AG10803 (cell line): ENCODE measurements around the gene LRP1.
A peak's percentile ranks its signal among the peaks of the same experiment; 100 is the strongest.

Source experiments
- DNase-seq: peaks from one replicate; pipeline ENCODE4 v3.0.0; 2010; ENCODE audit warnings: low read depth
- H3K4me3 ChIP-seq: 2 replicates; pipeline ENCODE4 v1.5.1; 2011; ENCODE audit warnings: mild to moderate bottlenecking, low read length, control low read depth
- TF ChIP-seq, protein P1 (sequence below): conservative IDR thresholded peaks from 2 replicates; pipeline ENCODE4 v1.5.1; 2011; ENCODE audit warnings: mild to moderate bottlenecking, low read length, control low read depth, inconsistent platforms

Gene LRP1

DNA sequence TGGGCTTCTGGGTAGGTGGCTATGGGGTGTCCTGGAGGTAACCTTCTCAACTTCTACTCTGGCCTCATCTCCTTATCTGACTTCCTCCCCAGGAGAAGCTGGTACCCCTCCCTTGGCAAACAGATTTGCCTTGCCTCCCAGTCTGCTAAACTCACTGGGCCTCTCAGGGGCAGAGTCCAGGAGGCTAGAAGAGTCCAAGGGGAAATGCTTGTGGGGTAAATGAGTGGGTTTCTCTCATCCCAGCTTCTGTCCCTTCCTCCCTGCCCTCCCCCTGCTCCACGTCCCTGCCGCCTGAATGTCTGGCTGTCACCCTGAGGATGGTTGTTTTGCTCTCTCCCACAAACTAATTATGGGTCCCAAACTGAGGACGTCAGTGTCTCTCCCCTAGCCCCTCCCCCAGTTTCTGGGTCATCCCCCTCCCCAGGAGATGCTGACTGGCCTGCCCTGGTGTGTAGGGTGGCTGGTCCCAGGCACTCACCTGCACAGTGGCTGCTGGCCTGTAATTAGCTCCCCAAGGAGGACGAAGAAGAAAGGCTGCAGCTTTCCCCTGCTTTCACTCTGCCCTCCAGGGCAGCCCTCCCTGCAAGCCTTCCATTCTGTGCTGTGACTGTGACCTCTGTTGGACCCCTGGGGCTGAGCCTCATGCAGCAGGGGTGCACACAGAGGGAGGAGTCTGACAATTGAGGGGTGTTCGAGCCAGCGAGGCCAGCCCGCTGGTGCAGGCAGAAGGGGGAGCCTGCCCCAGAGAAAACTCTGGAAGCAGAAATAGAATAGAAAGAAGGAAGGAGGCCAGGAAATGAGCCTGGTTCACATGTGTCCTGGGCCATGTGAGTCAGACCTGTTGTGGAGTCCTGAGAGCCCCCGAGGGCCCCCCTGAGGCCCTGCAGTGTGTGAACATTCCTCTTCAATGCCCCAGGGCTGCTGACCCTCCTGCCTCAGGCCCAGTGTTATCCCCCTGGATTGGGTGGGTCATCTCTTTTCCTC, 19.0 kb downstream of the LRP1 start, which contains the start of gene LRP1-AS:
Gene LRP1-AS, minus strand, starts transcription at position 659 of the 984 bp plus-strand sequence.
- DNase-seq: peak; percentile 72
- TF ChIP-seq, protein P1, sequence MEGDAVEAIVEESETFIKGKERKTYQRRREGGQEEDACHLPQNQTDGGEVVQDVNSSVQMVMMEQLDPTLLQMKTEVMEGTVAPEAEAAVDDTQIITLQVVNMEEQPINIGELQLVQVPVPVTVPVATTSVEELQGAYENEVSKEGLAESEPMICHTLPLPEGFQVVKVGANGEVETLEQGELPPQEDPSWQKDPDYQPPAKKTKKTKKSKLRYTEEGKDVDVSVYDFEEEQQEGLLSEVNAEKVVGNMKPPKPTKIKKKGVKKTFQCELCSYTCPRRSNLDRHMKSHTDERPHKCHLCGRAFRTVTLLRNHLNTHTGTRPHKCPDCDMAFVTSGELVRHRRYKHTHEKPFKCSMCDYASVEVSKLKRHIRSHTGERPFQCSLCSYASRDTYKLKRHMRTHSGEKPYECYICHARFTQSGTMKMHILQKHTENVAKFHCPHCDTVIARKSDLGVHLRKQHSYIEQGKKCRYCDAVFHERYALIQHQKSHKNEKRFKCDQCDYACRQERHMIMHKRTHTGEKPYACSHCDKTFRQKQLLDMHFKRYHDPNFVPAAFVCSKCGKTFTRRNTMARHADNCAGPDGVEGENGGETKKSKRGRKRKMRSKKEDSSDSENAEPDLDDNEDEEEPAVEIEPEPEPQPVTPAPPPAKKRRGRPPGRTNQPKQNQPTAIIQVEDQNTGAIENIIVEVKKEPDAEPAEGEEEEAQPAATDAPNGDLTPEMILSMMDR: no peak; the same call in 1 of the 2 replicates
- H3K4me3 ChIP-seq: no peak within 1 kb of the TSS

DNA sequence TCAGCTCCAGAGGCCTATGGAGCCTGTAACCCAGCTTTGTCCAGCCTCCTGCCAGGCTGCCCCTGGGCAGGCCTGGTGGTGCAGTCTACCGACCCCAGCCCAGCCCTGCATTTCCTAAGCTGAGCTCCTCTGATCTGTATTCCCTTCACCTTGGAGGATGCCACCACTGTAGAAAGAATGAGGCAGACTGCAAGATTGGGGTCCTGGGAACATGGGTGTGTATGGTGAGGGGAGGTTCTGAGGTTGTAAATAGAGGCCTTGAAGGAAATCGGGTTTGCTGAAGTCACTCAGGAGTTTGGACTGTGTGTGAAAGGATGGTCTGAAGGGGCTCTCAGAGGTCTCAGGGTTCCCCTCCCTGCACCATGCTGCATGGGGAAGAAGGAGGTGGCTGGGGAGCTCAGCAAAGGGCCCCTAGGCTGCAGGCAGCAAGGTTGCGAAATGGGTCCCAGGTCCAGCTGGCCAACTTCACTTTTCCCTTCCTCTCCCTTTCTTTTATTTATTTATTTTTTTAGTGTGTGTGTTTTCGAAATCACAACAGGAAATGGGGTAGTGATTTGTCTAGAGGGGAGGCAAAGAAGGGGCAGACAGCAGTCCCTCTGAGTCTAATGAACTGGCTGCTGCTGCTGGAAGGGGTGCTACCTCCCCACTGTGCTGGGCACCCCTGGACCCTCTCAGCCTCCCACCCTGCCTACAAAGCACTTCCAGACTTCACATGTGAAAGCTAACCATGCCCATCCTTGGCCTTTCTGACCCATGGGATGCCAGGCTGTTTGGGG, 20.4 kb downstream of the LRP1 start:
- TF ChIP-seq, protein P1: no peak
- DNase-seq: peak; percentile 84
- peak overlapping the region; percentile 34; the same call in 1 of the 2 replicates for H3K4me3 ChIP-seq

DNA sequence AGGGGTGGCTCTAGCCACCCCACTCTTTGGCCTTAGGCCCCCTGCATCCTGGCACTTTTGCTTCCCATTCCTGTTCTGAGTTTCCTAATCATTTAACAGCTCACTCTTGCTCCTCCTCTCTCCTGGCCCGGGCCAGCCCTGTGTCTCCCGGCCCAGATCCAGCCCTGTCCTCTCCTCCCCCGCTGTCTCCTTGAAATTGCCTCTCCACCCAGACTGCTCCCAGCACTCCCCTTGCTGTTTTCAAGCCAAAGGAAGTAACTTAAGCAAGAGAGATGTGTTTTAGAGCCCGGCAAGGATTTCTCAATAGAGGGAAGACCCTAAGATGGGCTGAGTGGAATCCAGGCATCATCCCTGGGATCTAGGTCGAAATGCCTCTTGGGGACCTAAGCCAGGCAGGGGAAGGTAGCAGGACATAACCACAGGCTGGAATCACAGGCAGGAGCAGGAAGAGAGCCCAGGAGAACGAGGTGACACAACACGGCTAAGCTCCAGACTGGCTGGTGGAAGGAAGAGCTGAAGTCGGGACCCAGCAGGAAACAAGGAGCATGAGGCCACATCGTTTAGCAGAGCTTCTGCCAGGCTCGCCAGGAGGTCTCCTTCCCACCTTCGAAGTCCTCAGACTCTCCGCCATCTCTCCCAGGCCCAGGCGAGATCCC, 21.1 kb downstream of the LRP1 start:
- DNase-seq: peak; percentile 90
- peak overlapping the region; percentile 34 for H3K4me3 ChIP-seq
- TF ChIP-seq, protein P1: no peak

DNA sequence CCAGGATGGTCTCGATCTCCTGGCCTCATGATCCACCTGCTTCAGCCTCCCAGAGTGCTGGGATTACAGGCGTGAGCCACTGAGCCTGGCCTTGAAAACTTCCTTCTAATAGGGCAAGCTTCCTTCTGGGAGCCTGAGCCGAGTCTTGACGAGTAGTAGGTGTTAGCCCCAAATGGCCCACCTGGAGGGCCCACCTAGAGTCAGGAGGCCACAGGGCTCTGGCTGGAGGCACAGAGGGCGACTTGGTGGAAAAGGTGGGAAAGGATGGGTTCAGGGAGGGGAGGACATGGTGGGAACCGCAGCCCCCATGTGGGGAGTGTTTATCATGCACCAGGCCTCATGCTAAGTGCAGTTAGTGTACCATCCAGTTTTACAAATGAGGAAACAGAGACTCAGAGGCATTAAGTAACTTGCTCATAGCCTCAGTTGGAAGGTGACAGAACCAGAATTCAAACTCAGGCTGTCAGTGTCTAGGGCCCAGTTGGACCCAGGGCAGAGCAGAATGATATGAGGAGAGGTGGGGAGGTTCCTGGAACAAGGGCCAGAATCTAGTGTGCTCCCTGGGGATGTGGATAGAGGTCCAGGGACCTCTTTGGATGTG, 22.2 kb downstream of the LRP1 start:
- no peak overlapping the region for H3K4me3 ChIP-seq
- DNase-seq: no peak
- TF ChIP-seq, protein P1: no peak

DNA sequence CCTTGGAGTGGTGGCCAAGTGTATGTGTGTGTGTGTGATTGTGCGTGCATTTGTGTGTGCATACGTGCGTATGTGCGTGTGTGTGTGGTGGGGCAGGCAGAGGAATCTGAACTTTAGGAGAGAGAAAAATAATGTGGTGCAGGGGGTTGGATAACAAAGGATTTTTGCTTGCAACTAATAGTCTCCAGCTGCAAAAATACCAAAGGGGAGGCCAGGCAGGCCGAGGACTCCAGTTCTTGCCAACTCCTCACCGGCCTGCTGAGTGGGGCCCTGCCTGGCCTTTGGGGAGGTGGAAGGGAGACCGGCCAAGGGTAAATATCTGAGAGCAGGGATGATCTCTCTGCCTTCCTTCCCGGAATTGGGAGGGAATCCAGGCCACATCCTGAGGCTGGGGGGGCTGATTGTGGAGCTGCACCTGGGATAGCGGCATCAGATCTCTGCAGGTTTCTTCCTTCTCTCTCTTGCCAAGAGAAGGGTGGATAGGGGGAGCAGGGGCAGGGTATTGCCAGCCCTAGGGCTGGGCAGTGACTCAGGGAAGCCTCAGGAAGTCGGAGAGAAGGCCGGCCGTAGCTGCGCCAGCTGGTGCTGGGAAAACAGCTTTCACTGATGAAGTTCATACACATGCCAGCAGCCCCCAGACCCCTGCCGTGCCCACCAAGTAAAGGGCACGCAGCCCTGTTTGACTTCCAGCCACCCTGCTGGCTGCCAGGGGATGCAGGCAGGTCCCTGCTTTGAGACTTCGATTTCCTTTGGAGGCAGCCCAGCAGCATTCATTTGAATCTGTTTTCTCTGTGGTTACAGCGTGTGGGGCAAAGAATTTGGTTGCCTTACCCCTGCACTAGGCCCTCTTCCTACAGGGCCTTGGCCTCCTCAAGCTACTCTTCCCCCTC, 23.7 kb downstream of the LRP1 start:
- TF ChIP-seq, protein P1: no peak
- DNase-seq: peak; percentile 97
- H3K4me3 ChIP-seq: peak overlapping the region; percentile 24

DNA sequence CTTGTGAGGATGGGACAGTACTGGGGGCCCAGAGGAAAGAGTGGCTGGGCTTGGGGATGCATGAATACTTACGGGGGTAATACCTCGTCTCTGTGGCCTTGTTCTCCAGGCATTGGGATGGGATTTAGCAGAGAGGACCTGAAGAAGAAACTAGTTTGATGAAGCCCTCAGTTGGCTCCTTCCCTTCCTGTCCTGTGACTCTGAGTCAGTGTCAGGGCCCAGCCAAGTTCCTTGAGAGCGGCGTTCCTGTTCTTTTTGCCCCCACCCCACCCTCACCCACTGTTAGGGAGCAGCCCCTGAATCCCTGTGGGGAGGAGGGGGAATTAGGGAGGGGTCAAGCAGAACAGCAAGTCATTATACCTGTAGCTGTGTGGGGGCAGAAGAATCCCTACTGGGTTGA, 24.4 kb downstream of the LRP1 start:
- TF ChIP-seq, protein P1: no peak
- peak; percentile 72 for DNase-seq
- H3K4me3 ChIP-seq: no peak overlapping the region
